GM19372 (cell line): ENCODE measurements around the gene ADGRF5.

Source experiments
- ATAC-seq: cut with Tn5 transposase; IDR thresholded peaks from one replicate; pipeline ENCODE4 v1.9.1; 2021; ENCODE audit warnings: mild to moderate bottlenecking, low read depth, moderate library complexity; ENCODE audit not compliant: unreplicated experiment

ADGRF5 gene

GRCh38 chr6:46931416-46931815, 9.7 kb upstream of the ADGRF5 start:
- no peak for ATAC-seq

- ATAC-seq, result no peak
Observed at GRCh38 chr6:46930331-46930730, 8.6 kb upstream of the ADGRF5 start.

GRCh38 chr6:46927066-46927465, 5.3 kb upstream of the ADGRF5 start:
- no peak for ATAC-seq

- no peak for ATAC-seq
Observed at GRCh38 chr6:46926481-46926880, 4.7 kb upstream of the ADGRF5 start.

GRCh38 chr6:46925563-46926253, 4.0 kb upstream of the ADGRF5 start:
- ATAC-seq, result no peak

- ATAC-seq, result no peak
Observed at GRCh38 chr6:46923476-46923875, 1.7 kb upstream of the ADGRF5 start.

DNA sequence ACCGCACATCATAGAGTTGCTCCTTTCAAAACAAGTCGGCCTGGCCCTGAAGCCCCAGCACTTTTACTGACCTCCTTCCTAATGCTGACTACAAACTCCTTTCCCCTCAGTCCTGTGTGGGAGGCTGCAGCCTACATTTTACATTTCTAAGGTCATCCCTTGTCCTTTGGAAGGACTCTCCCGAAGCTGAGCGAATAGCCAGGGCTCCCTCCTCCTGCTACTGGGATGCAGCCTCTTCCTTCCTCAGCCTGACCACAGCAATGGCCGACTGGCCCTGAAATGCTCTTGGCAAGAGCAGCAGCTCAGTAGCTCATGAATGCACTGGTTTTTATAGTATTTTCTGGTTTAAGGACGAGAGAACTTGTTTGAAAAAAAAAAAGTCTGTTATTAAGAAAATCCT, 679 bp downstream of the ADGRF5 start:
- ATAC-seq, result no peak

DNA sequence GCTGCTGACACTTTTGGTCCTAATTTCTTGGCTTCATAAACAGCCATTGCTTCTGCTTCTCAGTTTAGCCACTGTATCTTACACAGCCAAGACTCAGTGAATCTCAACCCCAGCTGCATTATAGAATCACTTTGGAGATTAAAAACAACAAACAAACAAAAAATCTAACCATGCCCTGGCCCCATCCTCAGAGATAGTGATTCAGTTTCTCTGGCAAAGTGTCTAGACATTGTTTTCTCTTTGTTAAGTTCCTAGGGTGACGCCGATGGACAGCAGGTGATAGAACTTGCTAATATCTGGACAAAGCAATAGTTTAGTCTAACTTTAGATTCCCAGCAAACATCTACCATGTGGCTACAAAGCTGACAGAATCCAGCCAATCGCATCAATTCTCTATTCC, 2.9 kb downstream of the ADGRF5 start:
- ATAC-seq, result no peak

DNA sequence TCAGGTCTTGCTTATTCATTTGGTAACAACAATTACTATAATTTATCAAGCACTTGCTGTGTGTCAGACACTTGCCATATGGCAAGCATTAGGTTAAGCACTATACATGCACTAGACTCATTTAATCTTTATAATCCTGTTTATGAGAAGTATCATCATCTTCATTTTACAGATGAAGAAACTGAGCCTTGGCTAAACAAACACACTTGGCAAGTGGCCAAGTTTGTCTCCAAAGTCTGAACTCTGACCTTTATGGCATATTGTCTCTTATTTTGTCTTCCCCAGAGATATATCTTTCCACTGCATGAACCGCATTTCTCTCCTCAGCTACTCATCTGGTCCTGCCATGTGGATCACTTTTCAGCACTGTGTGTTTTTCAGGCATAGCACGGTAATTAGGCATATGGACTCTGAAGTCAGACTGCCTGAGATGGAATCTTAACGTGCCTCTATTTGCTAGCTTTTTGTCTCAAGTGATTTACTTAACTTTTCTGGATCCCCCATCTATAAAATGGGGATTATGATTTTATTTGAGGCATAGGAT, 4.7 kb downstream of the ADGRF5 start:
- no peak for ATAC-seq

DNA sequence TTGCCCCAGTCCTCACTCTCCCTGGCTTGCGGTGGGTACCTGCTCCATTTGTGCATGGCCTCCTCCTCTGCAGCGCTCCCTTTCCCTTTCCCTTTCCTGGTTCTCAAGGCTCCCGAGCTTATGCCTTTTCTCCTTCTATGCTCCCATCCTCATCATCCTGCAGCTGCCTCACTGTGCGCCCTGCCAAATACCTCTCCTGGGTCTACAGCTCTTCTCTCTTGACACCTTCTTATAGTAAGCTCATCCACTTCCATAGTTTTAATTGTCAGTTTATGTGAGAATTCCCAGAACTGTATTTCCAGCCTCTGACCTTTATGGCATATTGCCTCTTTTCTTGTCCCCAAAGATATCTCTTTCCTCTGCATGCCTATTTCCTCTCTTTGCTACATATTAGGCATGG, 5.9 kb downstream of the ADGRF5 start:
- no peak for ATAC-seq

- ATAC-seq, result no peak
Observed at GRCh38 chr6:46915380-46915779, 6.4 kb downstream of the ADGRF5 start.

GRCh38 chr6:46914279-46914810, 7.4 kb downstream of the ADGRF5 start:
- no peak for ATAC-seq

- ATAC-seq, result no peak
Observed at GRCh38 chr6:46909371-46909770, 12.4 kb downstream of the ADGRF5 start.

GRCh38 chr6:46906776-46907175, 15.0 kb downstream of the ADGRF5 start:
- ATAC-seq, result no peak

- ATAC-seq, result no peak
Observed at GRCh38 chr6:46904117-46904516, 17.6 kb downstream of the ADGRF5 start.

GRCh38 chr6:46903175-46903574, 18.6 kb downstream of the ADGRF5 start:
- no peak for ATAC-seq

DNA sequence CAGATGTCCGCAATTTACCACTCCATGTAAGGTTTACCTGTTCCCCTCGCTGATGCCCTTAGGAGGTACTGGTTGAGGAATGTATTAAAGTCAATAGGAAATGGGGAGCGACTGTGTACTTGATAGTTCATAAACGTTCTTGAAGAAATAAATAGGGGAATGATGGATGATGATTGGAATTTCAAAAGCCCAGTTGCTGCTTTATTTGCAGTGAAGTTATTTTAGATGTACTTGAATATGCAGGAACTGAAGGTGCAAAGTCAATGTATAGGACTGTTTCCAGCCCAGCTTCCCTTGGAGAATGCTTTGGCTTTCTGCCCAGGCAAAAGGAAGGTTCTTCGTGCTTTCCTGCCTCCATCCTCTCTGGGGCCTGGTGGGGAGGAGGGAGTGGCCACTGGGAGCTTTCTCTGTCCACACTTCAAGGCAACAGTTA, 19.8 kb downstream of the ADGRF5 start:
- no peak for ATAC-seq

DNA sequence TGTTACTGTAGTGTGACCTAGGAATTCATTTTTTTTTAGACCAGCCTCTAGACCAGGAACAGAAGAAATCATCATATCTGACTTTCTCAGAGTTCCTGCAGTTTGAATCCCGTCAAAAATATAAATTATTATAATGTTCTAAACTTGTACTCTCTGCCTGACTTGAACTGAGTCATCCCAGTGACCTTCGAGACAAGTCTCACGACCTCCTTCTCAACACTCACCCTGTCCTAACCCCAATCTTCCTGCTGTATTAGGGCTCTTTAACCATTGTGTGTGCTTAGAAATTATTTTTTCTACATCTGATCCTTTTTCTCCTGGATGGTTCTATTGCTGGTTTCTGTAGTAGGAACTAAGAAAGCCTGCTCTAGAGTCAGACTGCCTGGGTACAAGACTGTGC, 21.5 kb downstream of the ADGRF5 start:
- ATAC-seq, result no peak

DNA sequence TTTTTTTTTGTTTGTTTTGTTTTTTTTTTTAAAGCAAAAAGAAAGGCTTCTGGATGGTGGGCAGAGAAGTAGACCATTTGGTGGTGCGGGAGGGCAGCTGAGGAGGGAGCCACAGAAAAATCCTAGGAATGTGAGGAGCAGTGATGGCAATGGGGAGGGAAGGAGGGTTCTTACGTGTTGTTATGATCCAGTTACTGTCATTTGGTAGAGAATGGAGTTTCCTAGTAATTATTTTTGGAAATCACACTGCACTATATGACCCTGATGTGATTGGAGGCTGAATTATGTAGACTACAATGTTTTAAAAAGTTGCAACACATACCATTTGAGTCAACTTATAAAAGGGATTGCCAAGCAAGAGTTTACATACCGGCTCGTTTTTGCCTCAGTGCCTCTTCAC, 22.1 kb downstream of the ADGRF5 start:
- ATAC-seq, result no peak

GRCh38 chr6:46898006-46898405, 23.7 kb downstream of the ADGRF5 start:
- no peak for ATAC-seq

- ATAC-seq, result no peak
Observed at GRCh38 chr6:46896871-46897270, 24.9 kb downstream of the ADGRF5 start.

GRCh38 chr6:46895930-46896329, 25.8 kb downstream of the ADGRF5 start:
- no peak for ATAC-seq
